IMR-90 (cell line): ENCODE results near the gene PLA2G4A. TPM values are rescaled to one million over a fixed set of nuclear protein-coding genes. Genes with fewer than 3 reads are reported as not detected.

Source experiments
- ATAC-seq: fragments of 200-7000 bp; cut with Tn5 transposase; 2 replicates; pipeline ENCODE4 v1.9.1; 2020; ENCODE audit warnings: low read depth, mild to moderate bottlenecking, moderate library complexity
- BruUV-seq: library from RNA; stranded (reverse); fragments of 400-500 nt; replicated peaks from 2 replicates; lab custom pipeline; 2021; lab: Mats Ljungman, UMichigan
- CTCF ChIA-PET: fragments of 300-600 bp; formaldehyde crosslinking; extraction: SDS; loops from one replicate; lab custom pipeline; 2021; ENCODE audit warnings: antibody characterized with exemption; lab: Yijun Ruan, JAX
- POLR2A ChIA-PET: fragments of 300-600 bp; sonication (Branson Sonifier 250); formaldehyde crosslinking; loops from one replicate; lab custom pipeline; 2022; ENCODE audit warnings: antibody characterized with exemption; ENCODE audit not compliant: unreplicated experiment; lab: Charles Lee
- DNase-seq: peaks from one replicate; pipeline ENCODE4 v3.0.0; 2013
- H2AFZ ChIP-seq: replicated peaks from 2 replicates; pipeline ENCODE3; 2013; ENCODE audit warnings: low read length, mild to moderate bottlenecking; ENCODE audit not compliant: poor library complexity
- H2AK5ac ChIP-seq: 2 replicates; pipeline ENCODE4 v1.6.1; 2013; ENCODE audit warnings: low read depth, low read length, inconsistent platforms
- H2AK9ac ChIP-seq: replicated peaks from 2 replicates; pipeline ENCODE3; 2013; ENCODE audit warnings: mild to moderate bottlenecking, low read depth, low read length, moderate library complexity; ENCODE audit not compliant: poor library complexity
- H2BK120ac ChIP-seq: 2 replicates; pipeline ENCODE4 v1.6.1; 2013; ENCODE audit warnings: low read depth, low read length, inconsistent platforms
- H2BK15ac ChIP-seq: 3 replicates; pipeline ENCODE4 v1.6.1; 2013; ENCODE audit warnings: low read depth, low read length, inconsistent platforms
- H2BK20ac ChIP-seq: 2 replicates; pipeline ENCODE4 v1.6.1; 2013; ENCODE audit warnings: low read depth, mild to moderate bottlenecking, inconsistent platforms, low read length, moderate library complexity
- H2BK5ac ChIP-seq: 2 replicates; pipeline ENCODE4 v1.6.1; 2013; ENCODE audit warnings: mild to moderate bottlenecking, low read depth, low read length, inconsistent platforms; ENCODE audit not compliant: poor library complexity, severe bottlenecking
- H3K14ac ChIP-seq: replicated peaks from 2 replicates; pipeline ENCODE4 v1.6.1; 2013; ENCODE audit warnings: low read depth, low read length, inconsistent platforms
- H3K18ac ChIP-seq: 2 replicates; pipeline ENCODE4 v1.6.1; 2013; ENCODE audit warnings: low read depth, low read length, control low read depth
- H3K23ac ChIP-seq: 2 replicates; pipeline ENCODE4 v1.6.1; 2013; ENCODE audit warnings: low read depth, low read length, inconsistent platforms
- H3K27ac ChIP-seq: 2 replicates; pipeline ENCODE4 v1.5.1; 2013; ENCODE audit warnings: mild to moderate bottlenecking, control low read depth, low read length; ENCODE audit not compliant: insufficient read depth
- H3K27me3 ChIP-seq: 2 replicates; pipeline ENCODE4 v1.6.1; 2013; ENCODE audit warnings: low read length; ENCODE audit not compliant: control insufficient read depth, insufficient read depth
- H3K36me3 ChIP-seq: 2 replicates; pipeline ENCODE4 v1.6.1; 2013; ENCODE audit warnings: low read length, mixed read lengths; ENCODE audit not compliant: control insufficient read depth, insufficient read depth
- H3K4ac ChIP-seq: 2 replicates; pipeline ENCODE4 v1.6.1; 2013; ENCODE audit warnings: low read depth, low read length, inconsistent platforms
- H3K4me1 ChIP-seq: 2 replicates; pipeline ENCODE4 v1.6.1; 2013; ENCODE audit warnings: low read length, mixed read lengths; ENCODE audit not compliant: control insufficient read depth, insufficient read depth
- H3K4me2 ChIP-seq: 2 replicates; pipeline ENCODE4 v1.6.1; 2013; ENCODE audit warnings: low read depth, mild to moderate bottlenecking, control low read depth, low read length, moderate library complexity
- H3K4me3 ChIP-seq: 2 replicates; pipeline ENCODE4 v1.5.1; 2013; ENCODE audit warnings: low read depth, mild to moderate bottlenecking, control low read depth, low read length, moderate library complexity; ENCODE audit not compliant: insufficient read depth
- H3K56ac ChIP-seq: 2 replicates; pipeline ENCODE4 v1.6.1; 2013; ENCODE audit warnings: low read length, inconsistent platforms; ENCODE audit not compliant: insufficient read depth; ENCODE audit errors: extremely low read depth
- H3K79me1 ChIP-seq, 2 experiments: 2 replicates each; pipeline ENCODE4 v1.6.1; 2013; ENCODE audit warnings: low read length in 2 of 2, inconsistent platforms in 1 of 2, low read depth in 1 of 2
- H3K9ac ChIP-seq: 2 replicates; pipeline ENCODE4 v1.6.1; 2013; ENCODE audit warnings: low read depth, low read length, control low read depth
- H3K9me1 ChIP-seq: 2 replicates; pipeline ENCODE4 v1.6.1; 2013; ENCODE audit warnings: low read length, inconsistent platforms; ENCODE audit not compliant: insufficient read depth
- H3K9me3 ChIP-seq: 2 replicates; pipeline ENCODE4 v1.6.1; 2013; ENCODE audit warnings: low read length; ENCODE audit not compliant: control insufficient read depth, insufficient read depth
- H4K20me1 ChIP-seq: 2 replicates; pipeline ENCODE4 v1.6.1; 2013; ENCODE audit warnings: low read length, inconsistent platforms; ENCODE audit not compliant: insufficient read depth
- H4K5ac ChIP-seq: 2 replicates; pipeline ENCODE4 v1.6.1; 2013; ENCODE audit warnings: mild to moderate bottlenecking, low read depth, low read length, control low read depth
- H4K8ac ChIP-seq, 2 experiments: 2 replicates each; pipeline ENCODE4 v1.6.1; 2013; ENCODE audit warnings: low read depth in 2 of 2, low read length in 2 of 2, control low read depth in 1 of 2, inconsistent platforms in 1 of 2
- H4K91ac ChIP-seq: 2 replicates; pipeline ENCODE4 v1.6.1; 2013; ENCODE audit warnings: low read depth, low read length, inconsistent platforms; ENCODE audit not compliant: insufficient read depth
- BHLHE40 ChIP-seq: fragments of 150-350 bp; IDR thresholded peaks from 2 replicates; pipeline ENCODE4 v1.6.1; 2016; ENCODE audit warnings: mild to moderate bottlenecking, low read depth, low read length
- CEBPB ChIP-seq: IDR thresholded peaks from 2 replicates; pipeline ENCODE4 v1.6.1; 2012; ENCODE audit warnings: low read depth, low read length, improper control_type of control experiment
- CHD1 ChIP-seq: IDR thresholded peaks from 2 replicates; pipeline ENCODE4 v1.6.1; 2012; ENCODE audit warnings: low read depth, low read length, improper control_type of control experiment
- FOS ChIP-seq: fragments of 150-350 bp; IDR thresholded peaks from 2 replicates; pipeline ENCODE4 v1.6.1; 2016; ENCODE audit warnings: low read depth, low read length
- MAFK ChIP-seq: IDR thresholded peaks from 2 replicates; pipeline ENCODE4 v1.6.1; 2012; ENCODE audit warnings: low read depth, low read length, improper control_type of control experiment
- MAZ ChIP-seq: IDR thresholded peaks from 2 replicates; pipeline ENCODE4 v1.6.1; 2012; ENCODE audit warnings: low read depth, mild to moderate bottlenecking, low read length, improper control_type of control experiment, moderate library complexity, borderline replicate concordance
- MXI1 ChIP-seq: IDR thresholded peaks from 2 replicates; pipeline ENCODE4 v1.6.1; 2012; ENCODE audit warnings: low read depth, mild to moderate bottlenecking, low read length, moderate library complexity, borderline replicate concordance
- NFE2L2 ChIP-seq: fragments of 150-350 bp; IDR thresholded peaks from 2 replicates; pipeline ENCODE4 v1.6.1; 2016; ENCODE audit warnings: low read depth, mild to moderate bottlenecking, low read length
- POLR2A ChIP-seq: IDR thresholded peaks from 2 replicates; pipeline ENCODE4 v1.6.1; 2012; ENCODE audit warnings: mild to moderate bottlenecking, low read depth, low read length
- RAD21 ChIP-seq: IDR thresholded peaks from 2 replicates; pipeline ENCODE4 v1.6.1; 2012; ENCODE audit warnings: low read length, improper control_type of control experiment
- RCOR1 ChIP-seq: IDR thresholded peaks from 2 replicates; pipeline ENCODE4 v1.6.1; 2012; ENCODE audit warnings: mild to moderate bottlenecking, low read length, improper control_type of control experiment; ENCODE audit not compliant: insufficient replicate concordance
- RFX5 ChIP-seq: IDR thresholded peaks from 2 replicates; pipeline ENCODE4 v1.8.0; 2012; ENCODE audit warnings: low read depth, mild to moderate bottlenecking, low read length, moderate library complexity
- SMC3 ChIP-seq: fragments of 150-350 bp; IDR thresholded peaks from 2 replicates; pipeline ENCODE4 v1.6.1; 2016; ENCODE audit warnings: low read depth, mild to moderate bottlenecking, antibody characterized with exemption, low read length, moderate library complexity
- dilution Hi-C: fragments of 300-500 bp; cut with HindIII; formaldehyde crosslinking; loops from one replicate; pipeline ENCODE4 v1.14.3; 2018; ENCODE audit warnings: low sequenced_read_pairs; ENCODE audit not compliant: unreplicated experiment
- in situ Hi-C: fragments of 300-500 bp; cut with MboI; formaldehyde crosslinking; loops from 3 replicates; pipeline ENCODE4 v1.14.3; 2019; ENCODE audit warnings: low sequenced_read_pairs, inconsistent platforms, mixed read lengths
- intact Hi-C: fragments of 100-400 bp; cut with micrococcal nuclease; formaldehyde crosslinking; loops from 2 replicates; pipeline ENCODE4 v1.10.0; 2022
- polyA plus RNA-seq, 3 experiments: library from polyadenylated mRNA; depleted of rRNA; stranded (reverse); fragments of >200 nt; gene quantifications; 2 replicates each; pipeline ENCODE4 v1.2.3, GENCODE V29; 2012; ENCODE audit warnings: low replicate concordance in 1 of 3
- total RNA-seq: library from RNA; depleted of rRNA; stranded (reverse); fragments of >200 nt; gene quantifications from 2 replicates; pipeline ENCODE4 v1.2.3, GENCODE V29; 2012
- TF ChIP-seq, protein P1 (sequence below): fragments of 150-350 bp; IDR thresholded peaks from 2 replicates; pipeline ENCODE4 v1.6.1; 2016; ENCODE audit warnings: low read depth, mild to moderate bottlenecking, low read length, moderate library complexity, borderline replicate concordance
- TF ChIP-seq, protein P2 (sequence below): conservative IDR thresholded peaks from 2 replicates; pipeline ENCODE4 v1.5.1; 2012; ENCODE audit warnings: mild to moderate bottlenecking, low read depth, low read length, improper control_type of control experiment
- TF ChIP-seq, protein P3 (sequence below): fragments of 150-350 bp; IDR thresholded peaks from 2 replicates; pipeline ENCODE4 v1.6.1; 2017; ENCODE audit warnings: mild to moderate bottlenecking, antibody characterized with exemption, low read length, low read depth

The PLA2G4A gene
- total and polyA plus RNA-seq, 2 of the 4 experiments (the other 2 are of a cell fraction) = 1.6 to 3.8 TPM

DNA sequence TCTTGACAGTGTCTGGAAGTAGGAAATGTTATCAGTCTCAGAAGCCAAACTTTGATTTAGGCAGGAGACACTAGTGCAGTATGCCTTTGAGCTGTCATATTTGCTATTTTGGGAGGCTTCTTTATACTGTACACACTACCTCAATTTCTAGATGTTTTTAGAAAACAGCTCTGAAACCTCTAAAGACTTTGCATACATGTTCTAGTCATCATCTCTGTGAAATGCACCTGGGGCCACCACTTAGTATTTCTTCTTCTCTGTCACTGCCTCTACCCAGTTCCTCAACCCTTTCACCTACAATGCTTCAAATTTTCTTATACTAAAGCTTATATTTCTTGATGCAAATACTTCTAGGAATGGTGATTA, 29.1 kb upstream of the PLA2G4A start:
- Histone ChIP-seq H3K9me1 (no peaks in the 10 kb centered on the region; the same call in 1 of the 2 replicates), H2BK5ac (no peak overlapping the region), H3K4me2 (no peak overlapping the region), H3K23ac (no peak overlapping the region), H4K8ac (no peak overlapping the region), H3K9ac (no peak overlapping the region), H2AK9ac (no peak overlapping the region), H4K91ac (no peak overlapping the region), H3K4me1 (no peaks in the 10 kb centered on the region), H2AK5ac (no peak overlapping the region), H3K18ac (no peak overlapping the region), H2BK20ac (no peak overlapping the region), H3K36me3 (no peaks in the 10 kb centered on the region), H3K4me3 (no peak overlapping the region), H3K56ac (no peak overlapping the region), H3K27ac (no peak overlapping the region), H3K79me1 (no peaks in the 10 kb centered on the region), H3K4ac (no peak overlapping the region), H4K20me1 (no peaks in the 10 kb centered on the region), H2BK120ac (no peak overlapping the region), H2AFZ (no peak overlapping the region), H3K9me3 (no peaks in the 10 kb centered on the region), H4K5ac (no peak overlapping the region), H2BK15ac (no peak overlapping the region), H3K14ac (no peak overlapping the region), H3K27me3 (no peaks in the 10 kb centered on the region)
- ChIA-PET CTCF (interaction anchor here (0.7 kb wide), 1 partner anchor 178 kb away, joined by 3 read pairs; no protein-coding TSS in a partner anchor), POLR2A (interaction anchor here (0.6 kb wide), 1 partner anchor 608 kb away, joined by 4 read pairs; no protein-coding TSS in a partner anchor)
- in situ Hi-C loops = no loop called here
- no peak for TF ChIP-seq RFX5
- TF ChIP-seq, protein P1, sequence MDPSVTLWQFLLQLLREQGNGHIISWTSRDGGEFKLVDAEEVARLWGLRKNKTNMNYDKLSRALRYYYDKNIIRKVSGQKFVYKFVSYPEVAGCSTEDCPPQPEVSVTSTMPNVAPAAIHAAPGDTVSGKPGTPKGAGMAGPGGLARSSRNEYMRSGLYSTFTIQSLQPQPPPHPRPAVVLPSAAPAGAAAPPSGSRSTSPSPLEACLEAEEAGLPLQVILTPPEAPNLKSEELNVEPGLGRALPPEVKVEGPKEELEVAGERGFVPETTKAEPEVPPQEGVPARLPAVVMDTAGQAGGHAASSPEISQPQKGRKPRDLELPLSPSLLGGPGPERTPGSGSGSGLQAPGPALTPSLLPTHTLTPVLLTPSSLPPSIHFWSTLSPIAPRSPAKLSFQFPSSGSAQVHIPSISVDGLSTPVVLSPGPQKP = no peak
- TF ChIP-seq SMC3 = no peak
- no peak for TF ChIP-seq POLR2A
- no peak for TF ChIP-seq MAZ
- TF ChIP-seq MXI1 = no peak
- no peak for TF ChIP-seq RAD21
- TF ChIP-seq FOS = no peak
- TF ChIP-seq, protein P2, sequence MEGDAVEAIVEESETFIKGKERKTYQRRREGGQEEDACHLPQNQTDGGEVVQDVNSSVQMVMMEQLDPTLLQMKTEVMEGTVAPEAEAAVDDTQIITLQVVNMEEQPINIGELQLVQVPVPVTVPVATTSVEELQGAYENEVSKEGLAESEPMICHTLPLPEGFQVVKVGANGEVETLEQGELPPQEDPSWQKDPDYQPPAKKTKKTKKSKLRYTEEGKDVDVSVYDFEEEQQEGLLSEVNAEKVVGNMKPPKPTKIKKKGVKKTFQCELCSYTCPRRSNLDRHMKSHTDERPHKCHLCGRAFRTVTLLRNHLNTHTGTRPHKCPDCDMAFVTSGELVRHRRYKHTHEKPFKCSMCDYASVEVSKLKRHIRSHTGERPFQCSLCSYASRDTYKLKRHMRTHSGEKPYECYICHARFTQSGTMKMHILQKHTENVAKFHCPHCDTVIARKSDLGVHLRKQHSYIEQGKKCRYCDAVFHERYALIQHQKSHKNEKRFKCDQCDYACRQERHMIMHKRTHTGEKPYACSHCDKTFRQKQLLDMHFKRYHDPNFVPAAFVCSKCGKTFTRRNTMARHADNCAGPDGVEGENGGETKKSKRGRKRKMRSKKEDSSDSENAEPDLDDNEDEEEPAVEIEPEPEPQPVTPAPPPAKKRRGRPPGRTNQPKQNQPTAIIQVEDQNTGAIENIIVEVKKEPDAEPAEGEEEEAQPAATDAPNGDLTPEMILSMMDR = no peak
- no peak for TF ChIP-seq BHLHE40
- TF ChIP-seq MAFK = no peak
- TF ChIP-seq RCOR1 = no peak
- TF ChIP-seq CEBPB = no peak
- no peak for TF ChIP-seq CHD1
- TF ChIP-seq, protein P3, sequence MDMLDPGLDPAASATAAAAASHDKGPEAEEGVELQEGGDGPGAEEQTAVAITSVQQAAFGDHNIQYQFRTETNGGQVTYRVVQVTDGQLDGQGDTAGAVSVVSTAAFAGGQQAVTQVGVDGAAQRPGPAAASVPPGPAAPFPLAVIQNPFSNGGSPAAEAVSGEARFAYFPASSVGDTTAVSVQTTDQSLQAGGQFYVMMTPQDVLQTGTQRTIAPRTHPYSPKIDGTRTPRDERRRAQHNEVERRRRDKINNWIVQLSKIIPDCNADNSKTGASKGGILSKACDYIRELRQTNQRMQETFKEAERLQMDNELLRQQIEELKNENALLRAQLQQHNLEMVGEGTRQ = no peak
- TF ChIP-seq NFE2L2 = no peak
- DNase-seq (no peak), ATAC-seq (no peak)
- dilution Hi-C loops = no loop called here
- intact Hi-C loops = no loop called here
- no TSS peak for BruUV-seq
